Measurements from ENCODE around the gene DYNLL1.
A peak's percentile ranks its signal among the peaks of the same experiment; 100 is the strongest.
"Not testable (repeated sequence)": the region's sequence is repeated elsewhere in the genome, so short reads cannot be mapped to it uniquely, and the experiment has no call there.

The DYNLL1 gene

DNA sequence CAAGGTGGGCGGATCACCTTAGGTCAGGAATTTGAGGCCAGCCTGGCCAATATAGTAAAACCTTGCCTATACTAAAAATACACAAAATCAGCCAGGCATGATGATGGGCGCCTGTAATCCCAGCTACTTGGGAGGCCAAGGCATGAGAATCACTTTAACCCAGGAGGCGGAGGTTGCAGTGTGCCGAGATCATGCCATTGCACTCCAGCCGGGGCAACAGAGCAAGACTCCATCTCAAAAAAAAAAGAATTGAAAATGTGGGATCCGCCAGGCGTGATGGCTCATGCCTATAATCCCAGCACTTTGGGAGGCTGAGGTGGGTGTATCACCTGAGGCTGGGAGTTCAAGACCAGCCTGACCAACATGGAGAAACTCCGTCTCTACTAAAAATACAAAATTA lies 23.4 kb downstream of the DYNLL1 start:
- H3K4me3 ChIP-seq (ENCODE audit: extremely low read depth, insufficient read depth, low read length, poor library complexity, severe bottlenecking); H3K27ac ChIP-seq (ENCODE audit: low read depth, low read length, severe bottlenecking); H3K9me3 ChIP-seq (ENCODE audit: control insufficient read depth, low read length); H3K4me1 ChIP-seq (ENCODE audit: control insufficient read depth, insufficient read depth, low read length, poor library complexity, severe bottlenecking): not testable (repeated sequence)
- H3K36me3 ChIP-seq (ENCODE audit: control insufficient read depth, insufficient read depth, low read length): peaks cover 44% of the 10 kb centered on the region
- 92 to 95% methylated on average over 7 to 8 of the region's 8 CpGs for WGBS, 2 experiments (ENCODE audit: insufficient coverage in 2 of 2)

DNA sequence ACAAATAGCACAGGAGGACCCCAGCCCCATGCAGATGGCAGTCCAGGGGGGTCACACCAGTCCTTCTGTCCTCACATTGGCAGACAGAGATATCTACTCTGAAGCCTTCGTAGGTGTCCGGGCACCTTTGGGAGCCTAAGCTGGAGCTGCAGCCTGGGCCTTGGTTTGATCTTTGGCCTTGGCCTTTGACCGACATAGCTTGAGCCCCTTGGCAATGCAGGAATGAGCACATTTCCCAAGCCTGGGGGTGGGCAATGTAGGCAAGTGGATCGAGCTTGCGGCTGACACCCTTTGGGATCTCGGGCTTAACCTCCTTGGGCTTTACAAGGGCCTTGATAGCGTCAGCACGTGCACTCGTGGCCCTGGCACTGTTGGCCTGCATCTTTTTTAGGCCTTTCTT lies 26.7 kb downstream of the DYNLL1 start:
- no peak overlapping the region for H3K27ac ChIP-seq (ENCODE audit: low read depth, low read length, severe bottlenecking)
- no peaks in the 10 kb centered on the region for H3K9me3 ChIP-seq (ENCODE audit: control insufficient read depth, low read length)
- H3K36me3 ChIP-seq (ENCODE audit: control insufficient read depth, insufficient read depth, low read length): peaks cover 22% of the 10 kb centered on the region
- H3K4me3 ChIP-seq (ENCODE audit: extremely low read depth, insufficient read depth, low read length, poor library complexity, severe bottlenecking): no peak overlapping the region
- 96 to 99% methylated on average over 8 to 9 of the region's 9 CpGs for WGBS, 2 experiments (ENCODE audit: insufficient coverage in 2 of 2)
- no peaks in the 10 kb centered on the region for H3K4me1 ChIP-seq (ENCODE audit: control insufficient read depth, insufficient read depth, low read length, poor library complexity, severe bottlenecking)

DNA sequence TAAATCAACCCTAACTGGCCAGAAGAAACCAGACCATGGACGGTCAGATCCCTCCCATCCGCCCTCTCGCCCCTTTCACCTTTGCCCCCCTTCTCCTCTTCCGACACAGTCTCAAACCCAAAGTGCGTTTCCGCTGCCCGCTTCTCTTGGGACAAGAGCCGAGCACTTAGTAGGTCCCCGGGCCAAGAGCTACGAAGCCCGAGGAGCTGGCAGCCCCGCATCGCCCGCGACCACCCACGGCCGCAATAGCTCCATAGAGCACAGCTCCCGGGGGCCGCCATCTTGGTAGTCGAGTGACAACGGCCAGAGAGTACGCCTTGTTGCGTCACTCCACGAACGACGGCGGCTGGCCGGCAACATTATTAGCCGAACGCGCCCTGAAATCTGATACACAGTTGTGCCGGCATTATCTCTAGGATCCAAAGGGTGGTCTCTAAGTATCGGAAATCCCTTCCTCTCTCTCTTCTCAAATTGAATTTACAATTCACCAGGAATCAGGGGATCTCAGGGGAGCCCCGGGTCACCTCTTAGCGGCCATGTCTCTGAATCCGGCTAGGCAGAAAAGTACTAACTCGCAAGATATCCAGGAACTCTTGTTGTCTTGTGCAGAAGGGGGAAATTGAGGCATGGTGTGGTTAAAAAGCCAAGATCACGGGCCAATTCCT lies 33.1 kb downstream of the DYNLL1 start, which contains the start of gene COQ5:
COQ5 (minus strand) TSS at position 298 of the 665 bp plus-strand sequence; CDS start at position 281, 17 bp downstream.
- H3K9me3 ChIP-seq (ENCODE audit: control insufficient read depth, low read length): no peaks in the 10 kb centered on the region
- H3K27ac ChIP-seq (ENCODE audit: low read depth, low read length, severe bottlenecking): peak within 1 kb of the TSS; percentile 93
- 1 to 2% methylated on average over 33 to 34 of the region's 38 CpGs for WGBS, 2 experiments (ENCODE audit: insufficient coverage in 2 of 2)
- peaks cover 4% of the 10 kb centered on the region for H3K36me3 ChIP-seq (ENCODE audit: control insufficient read depth, insufficient read depth, low read length)
- H3K4me1 ChIP-seq (ENCODE audit: control insufficient read depth, insufficient read depth, low read length, poor library complexity, severe bottlenecking): peaks cover 3% of the 10 kb centered on the region
- H3K4me3 ChIP-seq (ENCODE audit: extremely low read depth, insufficient read depth, low read length, poor library complexity, severe bottlenecking): peak within 1 kb of the TSS; percentile 61

DNA sequence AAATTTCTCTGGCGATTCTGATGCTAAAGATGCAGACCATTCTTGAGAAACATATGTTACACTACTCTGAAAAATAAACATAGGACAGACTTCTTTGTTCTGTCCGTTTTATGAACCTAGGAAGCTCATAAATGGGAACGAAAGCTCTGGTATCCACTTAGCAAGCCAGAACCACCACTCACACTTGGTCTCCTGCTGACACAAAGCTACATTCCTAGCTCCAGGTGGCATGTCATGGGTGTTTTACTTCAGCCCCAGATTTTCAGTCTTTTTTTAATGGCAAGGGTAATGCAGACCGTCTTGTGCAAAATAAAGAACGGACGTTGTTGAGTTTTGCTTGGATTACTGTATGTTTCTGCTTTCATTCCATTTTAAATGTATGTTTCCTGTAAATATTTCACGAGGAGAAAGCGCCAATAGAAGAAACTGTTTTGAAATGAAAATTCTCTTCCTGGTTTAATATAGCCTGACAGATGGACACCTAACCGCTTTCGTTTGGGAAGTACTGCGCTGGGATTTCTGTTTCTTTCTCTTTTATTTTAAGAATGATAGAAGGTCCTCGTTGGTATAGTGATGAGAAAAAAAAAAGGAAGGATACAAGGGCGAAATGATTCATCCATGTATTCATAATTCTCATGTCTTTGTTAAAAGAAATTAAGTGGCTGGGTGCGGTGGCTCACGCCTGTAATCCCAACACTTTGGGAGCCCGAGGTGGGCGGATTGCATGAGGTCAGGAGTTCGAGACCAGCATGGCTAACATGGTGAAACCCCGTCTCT lies 33.9 kb downstream of the DYNLL1 start:
- Histone ChIP-seq H3K27ac (ENCODE audit: low read depth, low read length, severe bottlenecking) (peak overlapping the region; percentile 93), H3K9me3 (ENCODE audit: control insufficient read depth, low read length) (no peaks in the 10 kb centered on the region), H3K36me3 (ENCODE audit: control insufficient read depth, insufficient read depth, low read length) (peaks cover 4% of the 10 kb centered on the region), H3K4me1 (ENCODE audit: control insufficient read depth, insufficient read depth, low read length, poor library complexity, severe bottlenecking) (peaks cover 3% of the 10 kb centered on the region), H3K4me3 (ENCODE audit: extremely low read depth, insufficient read depth, low read length, poor library complexity, severe bottlenecking) (peak overlapping the region; percentile 61)
- WGBS, 2 experiments (ENCODE audit: insufficient coverage in 2 of 2): 76 to 79% methylated on average over 6 to 16 of the region's 19 CpGs

DNA sequence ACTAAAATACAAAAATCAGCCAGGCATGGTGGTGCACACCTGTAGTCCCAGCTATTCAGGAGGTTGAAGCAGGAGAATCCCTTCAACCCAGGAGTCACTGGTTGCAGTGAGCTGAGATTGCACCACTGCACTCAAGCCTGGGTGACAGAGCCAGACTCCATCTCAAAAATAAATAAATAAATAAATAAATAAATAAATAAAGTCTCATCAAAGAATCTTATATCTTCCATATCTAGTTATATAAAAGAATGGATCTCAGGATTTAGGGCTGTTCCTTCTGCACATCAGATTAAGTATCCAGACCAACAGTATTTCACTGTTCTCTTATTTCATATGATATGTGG lies 34.5 kb downstream of the DYNLL1 start:
- H3K4me3 ChIP-seq (ENCODE audit: extremely low read depth, insufficient read depth, low read length, poor library complexity, severe bottlenecking); H3K4me1 ChIP-seq (ENCODE audit: control insufficient read depth, insufficient read depth, low read length, poor library complexity, severe bottlenecking); H3K36me3 ChIP-seq (ENCODE audit: control insufficient read depth, insufficient read depth, low read length); H3K27ac ChIP-seq (ENCODE audit: low read depth, low read length, severe bottlenecking); H3K9me3 ChIP-seq (ENCODE audit: control insufficient read depth, low read length): not testable (repeated sequence)

DNA sequence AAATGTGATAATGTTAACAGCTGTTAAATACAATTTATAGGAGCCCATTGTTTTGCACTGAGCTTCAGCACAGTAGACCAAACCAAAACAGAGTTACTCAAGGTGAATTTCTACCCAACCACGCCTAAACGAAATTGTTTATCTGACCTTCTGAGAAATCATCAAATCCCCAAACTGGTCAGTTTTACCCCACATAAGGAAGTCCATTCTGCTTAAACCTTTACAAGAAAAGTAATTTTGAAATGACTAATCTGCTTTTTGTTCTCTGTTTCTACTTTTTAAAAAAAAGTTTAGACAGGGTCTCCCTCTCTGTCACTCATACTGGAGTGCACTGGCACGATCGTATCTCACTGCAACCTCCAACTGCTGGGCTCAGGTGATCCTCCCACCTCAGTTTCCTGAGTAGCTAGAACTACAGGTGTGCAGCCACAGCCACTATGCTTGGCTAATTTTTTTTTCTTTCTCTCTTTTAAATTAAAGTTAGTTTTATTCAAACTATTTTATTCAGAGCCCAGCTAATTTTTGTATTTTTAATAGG lies 36.9 kb downstream of the DYNLL1 start:
- 80 to 84% methylated on average over 2 to 3 of the region's 4 CpGs for WGBS, 2 experiments (ENCODE audit: insufficient coverage in 2 of 2)
- H3K36me3 ChIP-seq (ENCODE audit: control insufficient read depth, insufficient read depth, low read length): peaks cover 21% of the 10 kb centered on the region
- no peaks in the 10 kb centered on the region for H3K9me3 ChIP-seq (ENCODE audit: control insufficient read depth, low read length)
- H3K4me1 ChIP-seq (ENCODE audit: control insufficient read depth, insufficient read depth, low read length, poor library complexity, severe bottlenecking): peaks cover 3% of the 10 kb centered on the region
- no peak overlapping the region for H3K4me3 ChIP-seq (ENCODE audit: extremely low read depth, insufficient read depth, low read length, poor library complexity, severe bottlenecking)
- no peak overlapping the region for H3K27ac ChIP-seq (ENCODE audit: low read depth, low read length, severe bottlenecking)

DNA sequence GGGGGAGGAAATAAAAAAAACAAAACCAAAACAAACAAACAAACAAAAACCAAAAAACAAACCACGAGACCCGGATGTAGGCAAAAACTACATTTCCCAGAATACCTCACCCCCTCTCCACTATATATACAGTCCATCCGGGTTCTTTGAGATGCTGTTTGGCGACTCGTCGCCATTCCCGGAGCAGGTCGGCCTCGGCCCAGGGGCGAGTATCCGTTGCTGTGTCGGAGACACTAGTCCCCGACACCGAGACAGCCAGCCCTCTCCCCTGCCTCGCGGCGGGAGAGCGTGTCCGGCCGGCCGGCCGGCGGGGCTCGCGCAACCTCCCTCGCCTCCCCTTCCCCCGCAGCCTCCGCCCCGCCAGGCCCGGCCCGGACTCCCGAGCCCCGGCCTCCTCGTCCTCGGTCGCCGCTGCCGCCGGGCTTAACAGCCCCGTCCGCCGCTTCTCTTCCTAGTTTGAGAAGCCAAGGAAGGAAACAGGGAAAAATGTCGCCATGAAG lies 38.3 kb downstream of the DYNLL1 start, which contains the start of gene RNF10:
RNF10 (plus strand) TSS at position 154 of the 500 bp plus-strand sequence. CDS start 456 bp downstream, outside the sequence.
- 0% methylated on average over 28 to 33 of the region's 43 CpGs for WGBS, 2 experiments (ENCODE audit: insufficient coverage in 2 of 2)
- Histone ChIP-seq H3K27ac (ENCODE audit: low read depth, low read length, severe bottlenecking) (peak within 1 kb of the TSS; percentile 75), H3K9me3 (ENCODE audit: control insufficient read depth, low read length) (no peaks in the 10 kb centered on the region), H3K4me3 (ENCODE audit: extremely low read depth, insufficient read depth, low read length, poor library complexity, severe bottlenecking) (peak within 1 kb of the TSS; percentile 97), H3K36me3 (ENCODE audit: control insufficient read depth, insufficient read depth, low read length) (peaks cover 35% of the 10 kb centered on the region), H3K4me1 (ENCODE audit: control insufficient read depth, insufficient read depth, low read length, poor library complexity, severe bottlenecking) (peaks cover 11% of the 10 kb centered on the region)

DNA sequence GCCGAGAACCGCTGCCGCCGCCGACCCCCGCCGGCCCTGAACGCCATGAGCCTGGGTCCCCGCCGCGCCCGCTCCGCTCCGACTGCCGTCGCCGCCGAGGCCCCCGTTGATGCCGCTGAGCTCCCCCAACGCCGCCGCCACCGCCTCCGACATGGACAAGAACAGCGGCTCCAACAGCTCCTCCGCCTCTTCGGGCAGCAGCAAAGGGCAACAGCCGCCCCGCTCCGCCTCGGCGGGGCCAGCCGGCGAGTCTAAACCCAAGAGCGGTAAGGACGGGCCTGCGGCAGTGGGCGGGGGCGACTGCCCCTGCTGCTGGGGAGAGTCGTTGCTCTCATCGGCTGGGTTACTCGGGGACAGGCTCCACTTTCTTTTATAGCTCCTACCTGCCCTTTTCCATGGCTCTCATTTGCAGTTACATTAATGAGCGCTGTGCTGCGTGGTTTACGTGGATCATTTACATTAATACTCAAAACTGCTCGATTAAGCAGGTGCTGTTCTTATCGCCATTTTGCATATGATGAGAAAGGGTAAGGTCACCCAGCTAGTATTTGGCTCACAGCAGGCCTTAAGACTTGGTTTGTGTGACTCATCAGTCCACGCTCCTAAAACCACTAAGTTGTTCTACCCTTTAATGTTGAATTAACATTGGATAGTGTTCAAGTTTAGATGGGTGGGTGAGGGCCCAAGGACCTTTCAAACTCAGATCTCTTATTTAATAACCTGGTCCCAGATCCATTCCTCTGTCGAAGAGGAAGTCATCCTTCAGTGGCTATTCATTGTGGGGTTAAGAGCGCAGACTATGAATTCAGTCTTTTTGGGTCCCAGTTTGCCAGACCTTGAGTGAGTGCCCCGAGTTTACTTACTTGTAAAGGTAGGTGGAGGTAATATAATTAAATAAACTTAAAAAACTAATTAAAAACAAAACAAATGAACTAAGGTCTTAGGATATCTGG lies 39.1 kb downstream of the DYNLL1 start:
- WGBS, 2 experiments (ENCODE audit: insufficient coverage in 2 of 2): 0 to 1% methylated on average over 43 of the region's 52 CpGs
- H3K36me3 ChIP-seq (ENCODE audit: control insufficient read depth, insufficient read depth, low read length): peaks cover 40% of the 10 kb centered on the region
- H3K4me3 ChIP-seq (ENCODE audit: extremely low read depth, insufficient read depth, low read length, poor library complexity, severe bottlenecking): peak overlapping the region; percentile 97
- peaks cover 8% of the 10 kb centered on the region for H3K4me1 ChIP-seq (ENCODE audit: control insufficient read depth, insufficient read depth, low read length, poor library complexity, severe bottlenecking)
- H3K9me3 ChIP-seq (ENCODE audit: control insufficient read depth, low read length): no peaks in the 10 kb centered on the region
- peak overlapping the region; percentile 75 for H3K27ac ChIP-seq (ENCODE audit: low read depth, low read length, severe bottlenecking)

DNA sequence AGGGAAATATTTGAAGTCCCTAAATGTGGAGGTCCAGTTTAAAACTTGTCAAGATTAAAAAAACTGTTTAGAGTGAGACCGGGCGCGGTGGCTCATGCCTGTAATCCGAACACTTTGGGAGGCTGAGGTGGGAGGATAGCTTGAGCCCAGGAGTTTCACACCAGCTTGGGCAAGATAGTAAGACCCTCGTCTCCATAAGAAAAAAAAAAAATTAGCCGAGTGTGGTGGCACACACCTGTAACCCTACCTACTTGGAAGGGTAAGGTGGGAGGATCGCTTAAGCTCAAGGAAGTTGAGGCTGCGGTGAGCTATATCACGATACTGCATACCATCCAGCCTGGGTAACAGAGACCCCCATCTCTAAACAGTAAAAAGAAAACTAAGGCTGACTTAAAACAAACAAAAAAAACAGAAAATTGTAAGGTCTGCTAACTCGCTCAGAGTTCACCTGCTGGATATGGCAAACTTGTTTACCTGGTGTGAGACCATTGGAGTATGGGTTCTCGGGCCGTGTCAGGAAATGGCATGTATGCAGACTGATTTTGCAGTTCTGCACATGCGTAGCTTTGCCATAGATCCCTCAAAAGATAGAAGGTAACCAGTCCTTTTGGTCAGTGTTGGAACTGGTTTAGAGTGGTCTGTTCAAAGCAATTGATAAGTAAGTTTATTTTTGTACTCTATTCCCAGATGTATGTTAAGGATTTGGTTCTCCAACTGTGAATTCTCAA lies 40.3 kb downstream of the DYNLL1 start:
- Histone ChIP-seq H3K27ac (ENCODE audit: low read depth, low read length, severe bottlenecking) (no peak overlapping the region), H3K9me3 (ENCODE audit: control insufficient read depth, low read length) (no peaks in the 10 kb centered on the region), H3K4me1 (ENCODE audit: control insufficient read depth, insufficient read depth, low read length, poor library complexity, severe bottlenecking) (peaks cover 8% of the 10 kb centered on the region), H3K4me3 (ENCODE audit: extremely low read depth, insufficient read depth, low read length, poor library complexity, severe bottlenecking) (peak overlapping the region; percentile 97), H3K36me3 (ENCODE audit: control insufficient read depth, insufficient read depth, low read length) (peaks cover 52% of the 10 kb centered on the region)
- 93% methylated on average over 8 to 10 of the region's 13 CpGs for WGBS, 2 experiments (ENCODE audit: insufficient coverage in 2 of 2)

DNA sequence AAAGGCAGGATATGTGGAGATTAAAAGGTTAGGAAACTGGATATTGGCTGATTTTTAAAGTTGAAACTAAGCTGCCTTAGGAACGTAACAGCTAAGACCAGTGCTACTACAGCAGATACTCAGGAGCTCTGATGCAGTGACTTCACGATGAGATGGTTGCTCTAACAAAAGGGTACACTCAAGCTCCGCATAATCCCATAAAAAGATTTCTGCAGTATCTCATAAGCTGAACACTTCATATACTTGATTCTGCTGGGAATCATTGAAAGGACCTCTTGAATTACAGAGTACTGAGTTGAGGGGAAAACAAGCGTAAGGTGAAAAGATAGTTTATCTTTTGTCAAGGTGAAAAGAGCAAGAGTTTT lies 41.9 kb downstream of the DYNLL1 start:
- H3K4me1 ChIP-seq (ENCODE audit: control insufficient read depth, insufficient read depth, low read length, poor library complexity, severe bottlenecking): peaks cover 8% of the 10 kb centered on the region
- H3K9me3 ChIP-seq (ENCODE audit: control insufficient read depth, low read length): no peaks in the 10 kb centered on the region
- H3K36me3 ChIP-seq (ENCODE audit: control insufficient read depth, insufficient read depth, low read length): peaks cover 68% of the 10 kb centered on the region
- 86 to 89% methylated on average over 3 of the region's 4 CpGs for WGBS, 2 experiments (ENCODE audit: insufficient coverage in 2 of 2)
- peak overlapping the region; percentile 26 for H3K27ac ChIP-seq (ENCODE audit: low read depth, low read length, severe bottlenecking)
- H3K4me3 ChIP-seq (ENCODE audit: extremely low read depth, insufficient read depth, low read length, poor library complexity, severe bottlenecking): no peak overlapping the region
